Thymus (tissue), 11 donors: Measurements from ENCODE around the gene ACACA. TPM values are rescaled to one million over a fixed set of nuclear protein-coding genes. Genes with fewer than 3 reads are reported as not detected.
A peak's percentile ranks its signal among the peaks of the same experiment; 100 is the strongest.

Experiments used
- DNase-seq, 9 donors: peaks; one replicate each; pipeline ENCODE4 v3.0.0-alpha.2; 2013; ENCODE audit warnings: low spot score in 9 of 9, low read depth in 6 of 9, missing footprints in 1 of 9
- H3K27ac ChIP-seq, 2 donors: one replicate each; pipeline ENCODE4 v1.5.1; 2013; ENCODE audit warnings: control low read depth in 1 of 2, low read depth in 1 of 2, low read length in 1 of 2, mild to moderate bottlenecking in 1 of 2, moderate library complexity in 1 of 2
- H3K27me3 ChIP-seq, 2 donors: one replicate each; pipeline ENCODE4 v1.5.1; 2013; ENCODE audit warnings: low read length in 1 of 2; ENCODE audit not compliant: control insufficient read depth in 2 of 2, insufficient read depth in 1 of 2
- H3K36me3 ChIP-seq, 2 donors: one replicate each; pipeline ENCODE4 v1.5.1; 2013; ENCODE audit warnings: low read length in 1 of 2, mild to moderate bottlenecking in 1 of 2, moderate library complexity in 1 of 2; ENCODE audit not compliant: control insufficient read depth in 2 of 2, insufficient read depth in 2 of 2
- H3K4me1 ChIP-seq, 2 donors: one replicate each; pipeline ENCODE4 v1.5.1; 2013; ENCODE audit warnings: low read length in 2 of 2; ENCODE audit not compliant: control insufficient read depth in 2 of 2, insufficient read depth in 2 of 2
- H3K4me3 ChIP-seq, 2 donors: one replicate each; pipeline ENCODE4 v1.5.1; 2013; ENCODE audit warnings: low read length in 2 of 2, control low read depth in 1 of 2, mild to moderate bottlenecking in 1 of 2
- H3K9me3 ChIP-seq, 2 donors: one replicate each; pipeline ENCODE4 v1.5.1; 2013; ENCODE audit warnings: low read length in 1 of 2, mild to moderate bottlenecking in 1 of 2; ENCODE audit not compliant: control insufficient read depth in 2 of 2, insufficient read depth in 1 of 2
- WGBS: extraction: QIAGEN DNeasy Blood & Tissue Kit; methylation state at CpG from one replicate; pipeline ENCODE4 v1.1.7; 2013; 5-methylcytosine and 5-hydroxymethylcytosine counted together
- polyA plus RNA-seq: library from polyadenylated mRNA; stranded (reverse); fragments of 200-250 nt; gene quantifications from one replicate; pipeline ENCODE4 v1.2.3, GENCODE V29; 2013
- total RNA-seq: library from RNA; stranded (reverse); fragments of 120-200 nt; gene quantifications from one replicate; pipeline ENCODE4 v1.2.4, GENCODE V29; 2013
- donor health status: healthy.

ACACA gene
- total and polyA plus RNA-seq, 2 donors: 8.7 to 12.9 TPM

GRCh38 chr17:37098152-37098551 is 308.5 kb downstream of the ACACA start:
- Histone ChIP-seq H3K4me3 (no peak overlapping the region), H3K27me3 (no peaks in the 10 kb centered on the region), H3K4me1 (peaks cover 35 to 44% of the 10 kb centered on the region in 2 donors), H3K9me3 (no peaks in the 10 kb centered on the region), H3K27ac (no peak overlapping the region), H3K36me3 (peaks cover 4 to 5% of the 10 kb centered on the region in 2 donors)
- WGBS: 98% methylated on average over 5 of the region's 5 CpGs
- no peak for DNase-seq

GRCh38 chr17:37097154-37097553 is 309.5 kb downstream of the ACACA start:
- 96% methylated on average over 2 of the region's 2 CpGs for WGBS
- Histone ChIP-seq H3K4me3 (no peak overlapping the region), H3K36me3 (peaks cover 5 to 6% of the 10 kb centered on the region in 2 donors), H3K4me1 (peaks cover 37 to 53% of the 10 kb centered on the region in 2 donors), H3K9me3 (no peaks in the 10 kb centered on the region), H3K27ac (no peak overlapping the region), H3K27me3 (no peaks in the 10 kb centered on the region)
- DNase-seq: no peak

- H3K4me3 ChIP-seq: no peak overlapping the region
- H3K27ac ChIP-seq: no peak overlapping the region
- H3K9me3 ChIP-seq: no peaks in the 10 kb centered on the region
- peaks cover 5 to 6% of the 10 kb centered on the region in 2 donors for H3K36me3 ChIP-seq
- peaks cover 41 to 61% of the 10 kb centered on the region in 2 donors for H3K4me1 ChIP-seq
- peak in 1 of 9 donors; percentile 31 for DNase-seq
- no peaks in the 10 kb centered on the region for H3K27me3 ChIP-seq
- WGBS: 99% methylated on average over 2 of the region's 2 CpGs
Observed at GRCh38 chr17:37096071-37096470, 310.6 kb downstream of the ACACA start.

GRCh38 chr17:37094391-37094790 is 312.2 kb downstream of the ACACA start:
- peaks cover 55 to 76% of the 10 kb centered on the region in 2 donors for H3K4me1 ChIP-seq
- H3K36me3 ChIP-seq: peaks cover 5 to 6% of the 10 kb centered on the region in 2 donors
- H3K27me3 ChIP-seq: no peaks in the 10 kb centered on the region
- H3K27ac ChIP-seq: peak overlapping the region; percentile 61 to 82
- H3K9me3 ChIP-seq: no peaks in the 10 kb centered on the region
- no peak overlapping the region for H3K4me3 ChIP-seq
- WGBS: 19% methylated on average over 4 of the region's 4 CpGs
- DNase-seq: peak in 8 of 9 donors; percentile 55 to 92 (median 76)

GRCh38 chr17:37092701-37093100 is 313.9 kb downstream of the ACACA start:
- H3K36me3 ChIP-seq: peaks cover 5 to 9% of the 10 kb centered on the region in 2 donors
- DNase-seq: no peak
- H3K27me3 ChIP-seq: no peaks in the 10 kb centered on the region
- H3K9me3 ChIP-seq: no peaks in the 10 kb centered on the region
- H3K4me3 ChIP-seq: no peak overlapping the region
- H3K27ac ChIP-seq: no peak overlapping the region
- H3K4me1 ChIP-seq: peaks cover 69 to 88% of the 10 kb centered on the region in 2 donors

GRCh38 chr17:37092071-37092470 is 314.6 kb downstream of the ACACA start:
- WGBS: 95% methylated on average over 2 of the region's 2 CpGs
- Histone ChIP-seq H3K4me1 (peaks cover 69 to 89% of the 10 kb centered on the region in 2 donors), H3K27me3 (no peaks in the 10 kb centered on the region), H3K9me3 (no peaks in the 10 kb centered on the region), H3K36me3 (peaks cover 6 to 10% of the 10 kb centered on the region in 2 donors), H3K4me3 (no peak overlapping the region), H3K27ac (no peak overlapping the region)
- DNase-seq: no peak

- no peak overlapping the region for H3K27ac ChIP-seq
- H3K4me1 ChIP-seq: peaks cover 61 to 83% of the 10 kb centered on the region in 2 donors
- no peak for DNase-seq
- H3K9me3 ChIP-seq: no peaks in the 10 kb centered on the region
- H3K4me3 ChIP-seq: no peak overlapping the region
- no peaks in the 10 kb centered on the region for H3K27me3 ChIP-seq
- H3K36me3 ChIP-seq: peaks cover 6 to 15% of the 10 kb centered on the region in 2 donors
- 96% methylated on average over 3 of the region's 3 CpGs for WGBS
Observed at GRCh38 chr17:37090941-37091340, 315.7 kb downstream of the ACACA start.

- H3K27ac ChIP-seq: peak overlapping the region; percentile 79 to 84
- WGBS: 12% methylated on average over 7 of the region's 7 CpGs
- H3K4me1 ChIP-seq: peaks cover 51 to 82% of the 10 kb centered on the region in 2 donors
- no peak overlapping the region for H3K4me3 ChIP-seq
- H3K9me3 ChIP-seq: no peaks in the 10 kb centered on the region
- peak in 5 of 9 donors; percentile 47 to 84 (median 57) for DNase-seq
- H3K27me3 ChIP-seq: no peaks in the 10 kb centered on the region
- H3K36me3 ChIP-seq: peaks cover 6 to 15% of the 10 kb centered on the region in 2 donors
Observed at GRCh38 chr17:37089956-37090355, 316.7 kb downstream of the ACACA start.

- 84% methylated on average over 11 of the region's 11 CpGs for WGBS
- peaks cover 49 to 83% of the 10 kb centered on the region in 2 donors for H3K4me1 ChIP-seq
- H3K27me3 ChIP-seq: no peaks in the 10 kb centered on the region
- no peaks in the 10 kb centered on the region for H3K9me3 ChIP-seq
- no peak overlapping the region for H3K4me3 ChIP-seq
- H3K36me3 ChIP-seq: peaks cover 6 to 18% of the 10 kb centered on the region in 2 donors
- no peak for DNase-seq
- no peak overlapping the region for H3K27ac ChIP-seq
Observed at GRCh38 chr17:37088913-37089312, 317.7 kb downstream of the ACACA start.
